Esophagus squamous epithelium (tissue), 4 donors: ENCODE results near the gene SDHAF2.

Experiments
- POLR2A ChIP-seq, 4 donors: fragments of 450-650 bp; IDR thresholded peaks; one replicate each; pipeline ENCODE4 v1.6.1; 2017; ENCODE audit warnings: antibody characterized with exemption in 4 of 4, mild to moderate bottlenecking in 4 of 4, moderate library complexity in 3 of 4
- TF ChIP-seq, protein P1 (sequence below), 6 experiments: fragments of 450-650 bp in 4 of 6; fragments of 200-600 bp in 2 of 6; sonication (generic) in 2 of 6; IDR thresholded peaks; one replicate each; pipeline ENCODE4 v1.5.1; 2016 to 2019; ENCODE audit warnings: antibody characterized with exemption in 6 of 6, mild to moderate bottlenecking in 4 of 6, moderate library complexity in 4 of 6

DNA sequence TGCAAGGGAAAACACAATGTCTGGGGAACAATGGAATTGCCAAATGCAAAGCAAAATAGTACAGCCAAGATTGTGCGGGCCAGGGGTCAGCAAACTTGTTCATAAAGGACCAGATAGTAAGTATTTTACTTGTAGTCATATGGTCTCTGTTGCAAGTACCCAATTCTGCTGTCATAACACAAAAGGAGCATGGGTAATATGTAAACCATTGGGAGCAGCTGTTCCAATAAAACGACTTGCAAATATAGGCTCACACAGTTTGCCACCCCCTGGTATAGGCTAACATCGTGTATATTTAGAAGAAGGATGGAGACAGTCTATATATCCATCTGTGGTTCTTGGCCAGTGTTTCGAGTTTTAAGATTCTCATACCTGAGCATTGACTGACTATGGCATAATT lies 15.6 kb downstream of the SDHAF2 start:
- TF ChIP-seq, protein P1, sequence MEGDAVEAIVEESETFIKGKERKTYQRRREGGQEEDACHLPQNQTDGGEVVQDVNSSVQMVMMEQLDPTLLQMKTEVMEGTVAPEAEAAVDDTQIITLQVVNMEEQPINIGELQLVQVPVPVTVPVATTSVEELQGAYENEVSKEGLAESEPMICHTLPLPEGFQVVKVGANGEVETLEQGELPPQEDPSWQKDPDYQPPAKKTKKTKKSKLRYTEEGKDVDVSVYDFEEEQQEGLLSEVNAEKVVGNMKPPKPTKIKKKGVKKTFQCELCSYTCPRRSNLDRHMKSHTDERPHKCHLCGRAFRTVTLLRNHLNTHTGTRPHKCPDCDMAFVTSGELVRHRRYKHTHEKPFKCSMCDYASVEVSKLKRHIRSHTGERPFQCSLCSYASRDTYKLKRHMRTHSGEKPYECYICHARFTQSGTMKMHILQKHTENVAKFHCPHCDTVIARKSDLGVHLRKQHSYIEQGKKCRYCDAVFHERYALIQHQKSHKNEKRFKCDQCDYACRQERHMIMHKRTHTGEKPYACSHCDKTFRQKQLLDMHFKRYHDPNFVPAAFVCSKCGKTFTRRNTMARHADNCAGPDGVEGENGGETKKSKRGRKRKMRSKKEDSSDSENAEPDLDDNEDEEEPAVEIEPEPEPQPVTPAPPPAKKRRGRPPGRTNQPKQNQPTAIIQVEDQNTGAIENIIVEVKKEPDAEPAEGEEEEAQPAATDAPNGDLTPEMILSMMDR (IDR thresholded peaks at IDR 0.05) = no peak
- TF ChIP-seq POLR2A (IDR thresholded peaks at IDR 0.05) = no peak
